Nucleus accumbens (tissue), 56 donors: ENCODE results near the gene VPS33A.
"Not testable (repeated sequence)": the region's sequence is repeated elsewhere in the genome, so short reads cannot be mapped to it uniquely, and the experiment has no call there.

ENCODE experiments used
- DNase-seq, 56 donors: peaks; one replicate each; lab custom pipeline; 2025; lab: John Stamatoyannopoulos, UW

VPS33A gene

GRCh38 chr12:122266230-122266901 lies at the start of gene VPS33A:
VPS33A (minus strand) TSS chr12:122266494; CDS start chr12:122266408, 86 bp downstream.
- DNase-seq, result peak; percentile 74 to 98 (median 92)

- no peak for DNase-seq
These were observed 46.6 kb upstream of the VPS33A start for GRCh38 chr12:122312926-122313325.

DNA sequence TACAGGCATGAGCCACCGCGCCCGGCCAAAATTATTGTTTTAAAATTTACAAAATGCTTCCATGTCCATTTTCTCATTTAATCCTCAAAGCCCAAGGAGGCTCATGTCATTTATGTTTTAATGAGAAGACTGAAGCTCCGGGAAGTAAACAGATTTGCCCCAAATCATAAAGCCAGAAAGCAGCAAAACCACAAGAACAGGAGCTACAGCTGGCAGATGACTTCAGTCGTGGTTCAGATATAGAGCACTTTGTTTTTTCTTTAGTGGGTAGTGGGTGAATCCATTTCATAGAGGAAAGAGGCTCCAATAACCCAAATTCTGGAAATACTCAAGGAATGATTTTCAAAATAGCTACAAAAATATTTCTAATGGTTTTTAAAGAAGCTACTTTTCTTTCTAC lies 45.4 kb upstream of the VPS33A start:
- DNase-seq, result no peak

DNA sequence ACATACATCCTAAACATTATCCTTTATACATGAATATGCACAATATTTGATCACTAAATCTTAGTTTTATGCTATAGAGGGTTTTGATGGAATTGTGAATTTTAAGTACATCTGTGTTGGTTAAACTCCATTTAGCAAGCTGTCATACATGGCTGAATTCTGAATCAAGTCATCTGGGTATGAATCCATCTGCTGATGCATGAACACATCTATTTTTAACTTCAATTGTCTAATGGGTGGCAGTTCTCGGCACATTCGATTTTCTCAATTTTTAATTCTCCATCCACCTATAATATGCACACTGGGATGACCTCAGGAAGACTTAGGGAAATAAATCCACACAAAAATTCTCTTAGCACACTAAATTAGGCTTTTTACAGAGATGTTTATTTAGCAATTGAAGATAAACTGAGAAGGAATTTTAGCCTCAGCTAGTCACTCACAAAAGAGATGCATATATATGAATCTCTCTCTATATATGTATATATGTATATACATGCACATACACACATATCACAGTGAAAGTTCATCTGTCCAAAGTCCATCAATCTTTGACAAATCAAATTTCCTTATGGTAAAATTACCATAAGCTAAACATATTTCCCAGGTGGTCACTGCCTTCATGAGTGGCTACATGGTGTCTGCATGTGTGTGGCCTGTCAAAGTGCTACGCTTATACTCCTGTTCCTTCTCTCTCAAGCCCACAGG lies 44.5 kb upstream of the VPS33A start:
- no peak for DNase-seq

DNA sequence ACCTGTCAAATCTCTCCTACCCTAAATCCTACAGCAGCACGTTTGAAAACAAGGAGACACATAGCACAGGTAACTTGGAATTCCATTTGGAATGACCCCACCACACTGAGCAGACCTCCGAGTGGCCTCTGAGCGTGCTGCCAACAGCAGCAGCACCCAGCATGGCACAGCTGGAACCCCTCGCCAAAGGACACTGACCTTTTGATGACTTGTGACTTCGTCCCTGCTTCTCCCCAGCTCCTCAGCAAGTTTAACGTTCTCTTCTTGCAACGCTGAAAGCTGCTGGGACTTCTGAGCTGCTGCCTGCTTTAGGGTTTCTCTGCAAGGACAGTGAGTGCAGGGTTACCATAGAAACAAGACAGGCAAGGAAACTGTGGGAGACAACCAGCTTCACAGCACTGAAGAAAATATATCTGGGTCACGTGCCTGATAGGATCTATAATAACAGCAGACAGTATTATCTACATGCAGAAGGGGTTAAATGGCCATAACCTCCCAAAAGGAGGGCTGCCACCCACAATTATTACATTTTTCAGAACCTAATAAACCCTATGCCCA lies 43.3 kb upstream of the VPS33A start:
- DNase-seq, result peak in 19 of 56 donors; percentile 3 to 63 (median 21)

- no peak for DNase-seq
These were observed 42.5 kb upstream of the VPS33A start for GRCh38 chr12:122308811-122309210.

- no peak for DNase-seq
These were observed 40.1 kb upstream of the VPS33A start for GRCh38 chr12:122306407-122306806.

GRCh38 chr12:122304924-122305323 lies 38.6 kb upstream of the VPS33A start:
- DNase-seq, result no peak

DNA sequence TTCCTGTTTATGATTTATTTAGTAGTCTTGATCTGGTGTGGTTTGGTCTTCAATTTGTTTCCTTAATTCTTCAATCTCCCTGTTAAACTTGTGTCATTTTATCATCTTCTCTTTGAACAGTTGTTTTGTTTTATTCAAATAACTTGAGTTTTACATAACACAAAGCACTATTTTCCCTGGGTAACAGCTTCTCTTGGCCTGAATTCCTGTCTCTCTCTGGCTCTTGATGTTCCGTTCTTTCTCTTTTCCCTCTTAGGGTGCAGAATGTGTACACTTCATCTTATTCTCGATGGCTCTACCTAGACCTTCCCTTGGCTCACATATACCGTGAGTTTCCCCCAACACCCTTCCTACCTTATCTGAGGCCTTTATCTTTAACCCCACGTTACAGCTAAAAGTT lies 36.8 kb upstream of the VPS33A start:
- DNase-seq, result no peak

DNA sequence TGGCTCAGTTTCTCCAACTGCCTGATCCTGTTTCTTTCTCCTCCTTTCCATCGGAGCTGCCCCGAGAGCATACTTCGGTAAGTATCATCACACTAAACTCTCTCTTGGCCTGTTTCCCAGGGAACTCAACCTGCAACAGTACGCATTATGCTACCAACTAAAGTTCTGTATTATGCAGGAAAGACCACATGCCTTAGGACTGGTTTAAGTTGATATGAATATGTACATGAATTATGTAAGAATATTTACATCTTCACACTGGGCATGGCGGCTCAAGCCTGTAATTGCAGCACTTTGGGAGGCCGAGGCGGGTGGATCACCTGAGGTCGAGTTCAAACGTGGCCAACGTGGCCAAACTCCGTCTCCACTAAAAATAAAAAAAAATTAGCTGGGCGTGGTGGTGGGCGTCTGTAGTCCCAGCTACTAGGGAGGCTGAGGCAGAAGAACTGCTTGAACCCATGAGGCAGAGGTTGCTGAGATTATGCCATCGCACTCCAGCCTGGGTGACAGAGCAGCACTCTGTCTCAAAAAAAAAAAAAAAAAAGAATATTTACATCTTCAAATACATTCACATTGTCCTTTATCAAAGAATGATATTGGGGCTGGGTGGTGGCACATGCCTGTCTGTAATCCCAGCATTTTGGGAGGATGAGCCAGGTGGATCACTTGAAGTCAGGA lies 31.9 kb upstream of the VPS33A start:
- no peak for DNase-seq

DNA sequence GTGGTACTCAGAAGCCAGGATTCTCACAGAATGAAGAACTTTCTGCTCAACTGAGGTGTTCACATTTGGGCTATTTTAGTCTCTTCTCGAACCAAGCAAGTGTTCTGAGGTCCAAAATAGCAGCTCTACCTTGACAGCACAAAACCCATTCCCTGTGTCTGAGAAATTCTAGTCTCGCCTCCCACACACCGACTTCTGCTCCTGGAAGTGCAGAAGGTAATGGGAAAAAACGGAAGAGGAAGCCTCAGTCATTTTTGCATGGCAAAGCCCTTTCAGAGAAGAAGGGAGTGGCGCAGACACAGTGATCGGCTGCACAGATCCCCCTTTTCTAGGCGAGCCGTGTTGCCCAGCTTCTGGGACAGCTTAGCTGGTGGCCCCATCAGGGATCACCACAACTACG lies 31.2 kb upstream of the VPS33A start:
- DNase-seq, result peak in 21 of 56 donors; percentile 3 to 69 (median 23)

- no peak for DNase-seq
These were observed 29.6 kb upstream of the VPS33A start for GRCh38 chr12:122295877-122296276.

DNA sequence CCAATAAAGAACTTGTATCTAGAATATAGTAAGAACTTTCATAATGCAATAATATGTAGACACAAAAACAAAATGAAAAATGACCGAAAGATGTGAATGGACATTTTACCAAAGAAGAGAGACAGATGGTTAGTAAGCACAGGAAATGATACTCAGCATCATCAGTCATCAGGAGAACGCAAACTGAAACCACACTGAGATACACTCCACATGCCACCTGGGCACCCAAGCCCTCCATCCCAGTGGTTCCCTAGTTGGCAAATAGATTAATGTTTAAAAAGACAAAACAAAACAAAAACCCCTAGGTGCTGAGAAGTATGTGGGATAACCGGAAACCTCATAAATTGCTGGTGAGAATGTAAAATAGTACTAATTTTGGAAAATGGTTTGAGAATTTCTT lies 26.8 kb upstream of the VPS33A start:
- no peak for DNase-seq

- DNase-seq, result no peak
These were observed 25.1 kb upstream of the VPS33A start for GRCh38 chr12:122291431-122291830.

- DNase-seq, result no peak
These were observed 17.4 kb upstream of the VPS33A start for GRCh38 chr12:122283680-122284079.

GRCh38 chr12:122282061-122282460 lies 15.8 kb upstream of the VPS33A start:
- DNase-seq, result no peak

GRCh38 chr12:122276242-122276641 lies 9.9 kb upstream of the VPS33A start:
- no peak for DNase-seq

DNA sequence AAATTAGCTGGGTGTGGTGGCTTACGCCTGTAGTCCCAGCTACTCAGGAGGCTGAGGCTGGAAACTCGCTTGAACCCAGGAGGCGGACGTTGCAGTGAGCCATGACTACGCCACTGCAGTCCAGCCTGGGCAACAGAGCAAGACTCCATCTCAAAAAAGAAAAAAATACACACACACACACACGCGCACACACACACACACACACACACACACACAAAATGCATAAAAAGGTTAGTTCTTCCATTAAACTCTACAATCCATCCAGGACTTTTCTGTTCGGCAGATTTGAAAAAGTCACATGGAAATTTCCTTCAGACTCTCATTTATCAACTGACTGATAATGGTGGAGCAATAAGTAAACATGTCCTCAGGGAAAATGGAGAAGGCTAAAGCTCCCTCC lies 9.2 kb upstream of the VPS33A start:
- no peak for DNase-seq

- DNase-seq, result peak in 15 of 56 donors; percentile 25 to 69 (median 54)
These were observed 436 bp downstream of the VPS33A start for GRCh38 chr12:122265886-122266229.

DNA sequence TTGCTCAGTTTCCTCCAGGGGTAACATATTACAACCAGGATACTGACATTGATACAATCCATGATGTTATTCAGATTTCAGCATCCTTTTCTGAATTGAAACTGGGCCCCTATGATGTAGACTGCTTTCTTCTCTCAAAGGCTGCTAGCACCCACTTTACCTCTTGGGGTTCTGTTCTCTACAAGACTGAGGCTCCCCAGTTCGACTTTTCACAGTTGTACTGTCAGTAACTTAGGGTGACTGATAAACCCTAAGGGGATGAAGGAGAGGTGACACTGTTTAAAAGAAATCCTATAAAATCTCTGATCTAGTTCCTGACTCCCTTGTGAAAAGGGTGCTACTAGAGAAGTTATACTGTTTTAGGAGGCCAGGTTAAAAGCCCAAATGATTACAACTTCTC lies 818 bp downstream of the VPS33A start:
- no peak for DNase-seq

- not testable (repeated sequence) for DNase-seq
These were observed 5.6 kb downstream of the VPS33A start for GRCh38 chr12:122260735-122261134.
